ENCODE results near the gene TSPAN14. TPM values are rescaled to one million over a fixed set of nuclear protein-coding genes. Genes with fewer than 3 reads are reported as not detected.

Gene TSPAN14
- total RNA-seq, 1 donor from 2014 or later, result 75.4 TPM

DNA sequence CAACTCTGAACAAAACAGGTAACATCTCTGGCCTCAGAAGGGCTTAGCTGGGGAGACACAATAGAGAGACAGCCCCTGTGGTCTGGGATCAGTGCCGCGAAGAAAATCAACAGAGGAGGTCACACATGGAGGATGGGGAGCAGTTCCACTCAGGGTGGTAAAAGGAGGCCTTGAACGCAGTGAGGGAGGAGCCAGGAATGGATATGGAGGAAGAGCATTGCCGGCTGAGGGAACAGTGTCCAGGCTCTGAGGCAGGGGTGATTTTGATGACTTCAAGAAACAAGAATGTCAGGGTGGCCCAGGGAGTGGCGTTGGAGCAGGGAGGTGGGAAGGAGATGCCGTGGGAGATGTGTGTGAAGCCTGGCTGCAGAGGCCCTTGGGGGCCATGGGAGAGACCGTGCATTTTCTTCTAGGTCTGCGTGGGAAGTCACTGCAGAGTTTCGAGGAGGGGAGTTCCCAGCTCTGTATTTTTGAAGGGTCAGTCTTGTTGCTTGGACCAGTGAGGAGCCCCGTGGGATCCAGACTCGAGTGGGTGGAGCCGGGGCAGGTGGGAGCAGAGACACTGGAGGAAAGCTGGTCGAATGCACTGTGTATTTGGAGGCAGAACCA lies 47.9 kb downstream of the TSPAN14 start:
- H3K4me1 Mint-ChIP-seq (ENCODE audit: low read depth), result peaks cover 89% of the 10 kb centered on the region
- H3K27me3 Mint-ChIP-seq (ENCODE audit: insufficient read depth), result no peaks in the 10 kb centered on the region
- peaks cover 32% of the 10 kb centered on the region for H3K36me3 Mint-ChIP-seq (ENCODE audit: low read depth)
- peaks cover 1% of the 10 kb centered on the region for H3K9me3 Mint-ChIP-seq
- intact Hi-C loops (cut with micrococcal nuclease), result no loop called here
- no peak for DNase-seq (ENCODE audit: low spot score)
- H3K4me3 Mint-ChIP-seq, result no peak overlapping the region
- peak overlapping the region; percentile 32 for H3K27ac Mint-ChIP-seq

DNA sequence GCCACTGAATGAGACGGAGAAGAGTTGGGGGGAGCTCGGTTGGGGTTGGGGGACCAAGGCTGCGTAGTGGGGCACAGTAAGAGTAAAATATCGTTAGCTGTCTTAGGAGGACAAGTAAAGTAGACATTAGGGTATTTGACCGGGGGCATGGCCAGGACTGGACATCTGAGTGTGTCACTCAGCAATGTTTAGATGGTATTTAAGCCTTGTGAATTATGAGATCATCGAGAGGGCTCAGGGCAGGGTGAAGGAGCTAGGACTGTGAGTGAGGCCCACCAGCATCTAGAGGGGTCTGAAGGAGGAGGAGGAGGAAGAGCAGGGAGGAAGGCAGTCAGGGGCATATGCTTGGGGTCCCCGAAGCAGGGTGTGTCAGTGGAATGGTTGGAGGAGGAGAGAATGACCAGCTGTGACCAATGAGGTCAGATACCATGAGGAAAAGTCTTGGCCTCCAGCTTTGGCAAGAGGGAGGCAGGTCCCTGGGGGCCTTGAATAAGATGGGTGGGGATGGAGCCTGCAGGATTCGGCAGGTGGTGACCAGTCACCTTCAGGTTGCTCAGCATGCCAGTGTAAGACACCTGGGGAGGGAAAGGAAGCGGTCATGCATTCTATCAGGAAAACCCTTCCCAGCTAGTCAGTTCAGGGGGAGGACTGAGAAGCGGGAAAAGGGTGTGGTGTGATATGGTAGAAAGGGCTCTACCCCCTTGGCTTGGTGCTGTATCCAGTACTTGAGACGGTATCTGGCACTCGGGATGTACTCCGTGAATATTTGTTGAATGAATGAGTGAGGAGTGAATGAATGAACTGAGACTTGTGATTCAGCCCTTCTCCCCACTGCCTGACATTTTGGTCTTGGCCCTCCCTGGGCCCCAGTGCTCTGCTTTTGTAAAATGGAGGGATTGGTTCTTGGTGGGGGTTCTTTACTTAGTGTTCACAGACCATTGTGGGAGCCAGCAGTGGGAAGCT lies 48.8 kb downstream of the TSPAN14 start:
- intact Hi-C loops (cut with micrococcal nuclease), result no loop called here
- no peaks in the 10 kb centered on the region for H3K9me3 Mint-ChIP-seq
- DNase-seq (ENCODE audit: low spot score), result no peak
- H3K36me3 Mint-ChIP-seq (ENCODE audit: low read depth), result peaks cover 30% of the 10 kb centered on the region
- peak overlapping the region; percentile 86 for H3K27ac Mint-ChIP-seq
- H3K4me3 Mint-ChIP-seq, result peak overlapping the region; percentile 11
- H3K4me1 Mint-ChIP-seq (ENCODE audit: low read depth), result peaks cover 81% of the 10 kb centered on the region
- H3K27me3 Mint-ChIP-seq (ENCODE audit: insufficient read depth), result no peaks in the 10 kb centered on the region

DNA sequence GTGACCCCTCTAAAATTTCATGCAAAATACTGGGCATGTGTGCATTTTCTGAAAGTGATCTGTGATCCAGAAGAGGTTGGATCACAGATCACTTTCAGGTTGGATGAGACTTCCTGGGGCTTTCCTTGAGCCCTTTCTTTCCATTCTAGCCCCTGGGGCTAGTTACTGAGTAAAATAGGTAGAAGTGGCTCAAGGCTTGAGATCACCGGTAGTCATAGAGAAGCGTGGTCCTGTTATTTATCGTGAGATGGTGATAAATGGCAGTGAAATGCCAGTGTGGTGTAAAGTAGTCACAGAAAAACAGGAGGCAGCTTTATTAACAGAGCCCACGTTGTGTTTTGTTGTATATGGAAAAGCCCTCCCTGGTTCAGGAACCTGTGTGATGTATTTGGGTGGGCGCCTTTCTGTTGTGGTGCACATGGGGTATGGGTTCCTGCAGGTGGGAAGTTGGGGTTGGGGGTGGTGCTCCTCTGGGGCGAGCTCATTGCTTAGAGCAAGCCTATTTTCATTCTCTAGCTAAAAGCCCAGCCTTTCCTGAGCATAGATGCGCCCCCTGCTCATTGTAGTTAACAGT lies 49.6 kb downstream of the TSPAN14 start:
- no peaks in the 10 kb centered on the region for H3K27me3 Mint-ChIP-seq (ENCODE audit: insufficient read depth)
- H3K36me3 Mint-ChIP-seq (ENCODE audit: low read depth), result peaks cover 32% of the 10 kb centered on the region
- intact Hi-C loops (cut with micrococcal nuclease), result loop anchor here (2.0 kb wide), 1 partner anchor 51 kb away; no protein-coding TSS in a partner anchor
- H3K4me1 Mint-ChIP-seq (ENCODE audit: low read depth), result peaks cover 73% of the 10 kb centered on the region
- H3K27ac Mint-ChIP-seq, result peak overlapping the region; percentile 86
- H3K4me3 Mint-ChIP-seq, result no peak overlapping the region
- DNase-seq (ENCODE audit: low spot score), result no peak
- H3K9me3 Mint-ChIP-seq, result no peaks in the 10 kb centered on the region

GRCh38 chr10:80504158-80504811 lies 50.2 kb downstream of the TSPAN14 start:
- intact Hi-C loops (cut with micrococcal nuclease), result loop anchor here (2.0 kb wide), 1 partner anchor 51 kb away; no protein-coding TSS in a partner anchor
- Mint-ChIP-seq H3K27ac (peak overlapping the region; percentile 86), H3K9me3 (no peaks in the 10 kb centered on the region), H3K4me3 (no peak overlapping the region), H3K27me3 (ENCODE audit: insufficient read depth) (no peaks in the 10 kb centered on the region), H3K36me3 (ENCODE audit: low read depth) (peaks cover 36% of the 10 kb centered on the region), H3K4me1 (ENCODE audit: low read depth) (peaks cover 67% of the 10 kb centered on the region)
- no peak for DNase-seq (ENCODE audit: low spot score)

DNA sequence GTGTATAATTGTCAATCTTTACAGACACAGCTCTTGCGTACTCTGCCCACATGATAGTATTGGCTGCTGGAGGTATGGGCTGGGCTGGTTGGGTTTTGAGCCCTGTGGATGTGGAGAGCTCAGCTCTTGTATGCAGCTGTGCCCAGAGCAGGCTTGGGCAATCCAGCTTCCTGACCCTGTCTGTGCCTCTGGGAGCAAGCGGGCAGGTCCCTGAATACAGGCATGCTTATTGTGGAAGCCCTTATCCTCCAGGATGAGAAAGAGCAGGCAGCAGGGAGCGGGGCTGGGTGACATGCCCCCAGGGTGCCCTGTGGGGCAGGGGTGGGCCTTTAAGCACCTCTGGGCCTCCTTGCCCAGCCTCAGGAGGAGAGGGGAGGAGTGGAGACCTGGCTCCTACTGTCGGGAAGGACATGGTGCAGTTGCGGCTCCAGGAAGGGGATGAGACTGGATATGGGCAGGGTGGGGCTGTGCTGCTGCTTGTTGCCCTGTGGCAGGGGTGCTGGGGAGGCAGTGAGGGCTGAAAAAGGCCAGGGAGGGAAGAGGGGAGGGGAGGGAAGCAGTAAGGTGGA lies 50.9 kb downstream of the TSPAN14 start:
- H3K4me1 Mint-ChIP-seq (ENCODE audit: low read depth), result peaks cover 65% of the 10 kb centered on the region
- intact Hi-C loops (cut with micrococcal nuclease), result loop anchor here (1.0 to 2.0 kb wide), 5 partner anchors 33 to 122 kb away; no protein-coding TSS in a partner anchor
- H3K9me3 Mint-ChIP-seq, result no peaks in the 10 kb centered on the region
- no peak for DNase-seq (ENCODE audit: low spot score)
- H3K27me3 Mint-ChIP-seq (ENCODE audit: insufficient read depth), result no peaks in the 10 kb centered on the region
- H3K4me3 Mint-ChIP-seq, result no peak overlapping the region
- H3K36me3 Mint-ChIP-seq (ENCODE audit: low read depth), result peaks cover 35% of the 10 kb centered on the region
- peak overlapping the region; percentile 86 for H3K27ac Mint-ChIP-seq

- Mint-ChIP-seq H3K27me3 (ENCODE audit: insufficient read depth) (no peaks in the 10 kb centered on the region), H3K36me3 (ENCODE audit: low read depth) (peaks cover 40% of the 10 kb centered on the region)
- intact Hi-C loops (cut with micrococcal nuclease), result no loop called here
These were observed 52.1 kb downstream of the TSPAN14 start for GRCh38 chr10:80506189-80506575.

GRCh38 chr10:80506836-80507487 lies 52.9 kb downstream of the TSPAN14 start:
- no peaks in the 10 kb centered on the region for H3K27me3 Mint-ChIP-seq (ENCODE audit: insufficient read depth)
- no peak for DNase-seq (ENCODE audit: low spot score)
- peaks cover 67% of the 10 kb centered on the region for H3K4me1 Mint-ChIP-seq (ENCODE audit: low read depth)
- H3K9me3 Mint-ChIP-seq, result no peaks in the 10 kb centered on the region
- H3K36me3 Mint-ChIP-seq (ENCODE audit: low read depth), result peaks cover 42% of the 10 kb centered on the region
- intact Hi-C loops (cut with micrococcal nuclease), result no loop called here
- H3K27ac Mint-ChIP-seq, result peak overlapping the region; percentile 16
- no peak overlapping the region for H3K4me3 Mint-ChIP-seq

More at GRCh38 chr10:80506189-80506575, 52.1 kb downstream of the TSPAN14 start:
- H3K9me3 Mint-ChIP-seq, result no peaks in the 10 kb centered on the region
- no peak for DNase-seq (ENCODE audit: low spot score)
- H3K4me1 Mint-ChIP-seq (ENCODE audit: low read depth), result peaks cover 66% of the 10 kb centered on the region
- H3K4me3 Mint-ChIP-seq, result no peak overlapping the region
- H3K27ac Mint-ChIP-seq, result no peak overlapping the region

DNA sequence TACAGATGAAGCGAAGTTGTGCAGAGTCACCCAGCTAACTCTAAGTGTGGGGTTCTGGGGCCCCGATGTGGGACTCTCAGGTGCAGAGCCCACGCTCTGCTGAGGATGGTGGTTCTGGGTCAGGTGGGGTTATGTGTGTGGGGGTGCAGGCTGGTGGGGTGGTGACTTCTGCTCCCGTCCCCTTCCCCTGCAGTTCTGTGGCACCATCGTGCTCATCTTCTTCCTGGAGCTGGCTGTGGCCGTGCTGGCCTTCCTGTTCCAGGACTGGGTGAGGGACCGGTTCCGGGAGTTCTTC lies 54.9 kb downstream of the TSPAN14 start:
- Mint-ChIP-seq H3K36me3 (ENCODE audit: low read depth) (peaks cover 50% of the 10 kb centered on the region), H3K4me3 (no peak overlapping the region), H3K27ac (no peak overlapping the region), H3K4me1 (ENCODE audit: low read depth) (peaks cover 46% of the 10 kb centered on the region), H3K27me3 (ENCODE audit: insufficient read depth) (no peaks in the 10 kb centered on the region), H3K9me3 (no peaks in the 10 kb centered on the region)
- DNase-seq (ENCODE audit: low spot score), result no peak
- intact Hi-C loops (cut with micrococcal nuclease), result no loop called here

DNA sequence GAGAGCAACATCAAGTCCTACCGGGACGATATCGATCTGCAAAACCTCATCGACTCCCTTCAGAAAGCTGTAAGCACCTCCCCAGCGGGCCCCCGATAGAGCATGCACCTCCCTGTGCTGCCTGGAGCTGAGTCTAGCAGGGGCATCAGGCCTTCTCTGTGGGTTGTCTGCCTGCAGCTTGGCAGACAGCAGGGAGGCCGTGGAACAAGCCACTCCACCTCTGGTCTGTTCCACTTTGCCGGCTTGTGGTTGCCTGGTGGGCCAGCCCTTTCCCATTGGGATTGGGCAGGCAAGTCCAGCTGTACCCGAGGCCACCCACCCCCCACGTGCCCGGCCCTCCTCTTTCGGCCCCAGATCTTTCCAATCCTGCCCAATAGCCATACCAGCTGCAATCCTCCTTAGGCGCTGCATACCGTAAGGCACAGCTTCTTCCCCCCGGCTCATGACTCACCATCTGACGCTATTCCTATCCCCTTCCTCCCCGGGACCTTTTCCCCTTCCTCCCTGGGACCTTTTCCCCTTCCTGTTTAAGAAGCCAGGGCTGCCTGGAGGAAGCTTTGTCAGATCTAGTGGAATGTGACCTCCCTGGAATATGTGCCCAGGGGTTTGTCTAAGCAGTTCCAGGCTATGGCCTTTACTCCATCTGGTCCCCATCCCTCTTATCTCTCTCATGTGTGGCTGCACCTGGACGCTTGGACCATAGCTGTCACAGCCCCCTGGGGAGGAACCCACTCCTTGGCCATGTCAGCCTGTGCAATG lies 55.5 kb downstream of the TSPAN14 start:
- no peaks in the 10 kb centered on the region for H3K27me3 Mint-ChIP-seq (ENCODE audit: insufficient read depth)
- no peaks in the 10 kb centered on the region for H3K9me3 Mint-ChIP-seq
- DNase-seq (ENCODE audit: low spot score), result no peak
- H3K4me3 Mint-ChIP-seq, result no peak overlapping the region
- intact Hi-C loops (cut with micrococcal nuclease), result no loop called here
- H3K4me1 Mint-ChIP-seq (ENCODE audit: low read depth), result peaks cover 46% of the 10 kb centered on the region
- peaks cover 55% of the 10 kb centered on the region for H3K36me3 Mint-ChIP-seq (ENCODE audit: low read depth)
- no peak overlapping the region for H3K27ac Mint-ChIP-seq

DNA sequence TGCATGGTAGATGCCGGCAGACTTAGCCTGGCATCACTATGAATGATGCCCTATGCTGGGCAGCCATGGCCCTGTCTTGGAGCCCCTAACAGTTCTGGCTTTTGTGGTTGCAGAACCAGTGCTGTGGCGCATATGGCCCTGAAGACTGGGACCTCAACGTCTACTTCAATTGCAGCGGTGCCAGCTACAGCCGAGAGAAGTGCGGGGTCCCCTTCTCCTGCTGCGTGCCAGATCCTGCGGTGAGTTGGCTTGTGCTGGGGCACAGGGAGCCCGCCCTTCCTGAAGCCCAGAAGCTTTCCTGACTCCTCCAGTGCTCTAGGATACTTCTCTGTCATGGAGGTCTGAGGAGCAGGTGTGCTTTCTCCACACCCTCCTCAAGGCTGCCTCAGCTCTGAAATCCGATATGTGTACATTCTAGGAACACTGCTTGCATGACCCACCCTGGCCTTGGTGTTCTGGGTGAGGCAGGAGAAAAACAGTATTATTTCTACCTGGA lies 58.0 kb downstream of the TSPAN14 start:
- peaks cover 58% of the 10 kb centered on the region for H3K36me3 Mint-ChIP-seq (ENCODE audit: low read depth)
- no peaks in the 10 kb centered on the region for H3K27me3 Mint-ChIP-seq (ENCODE audit: insufficient read depth)
- no peak overlapping the region for H3K4me3 Mint-ChIP-seq
- peak overlapping the region; percentile 92 for H3K27ac Mint-ChIP-seq
- no peak for DNase-seq (ENCODE audit: low spot score)
- H3K9me3 Mint-ChIP-seq, result no peaks in the 10 kb centered on the region
- intact Hi-C loops (cut with micrococcal nuclease), result no loop called here
- peaks cover 41% of the 10 kb centered on the region for H3K4me1 Mint-ChIP-seq (ENCODE audit: low read depth)

- intact Hi-C loops (cut with micrococcal nuclease), result no loop called here
- Mint-ChIP-seq H3K27me3 (ENCODE audit: insufficient read depth) (no peaks in the 10 kb centered on the region), H3K9me3 (no peaks in the 10 kb centered on the region), H3K27ac (no peak overlapping the region), H3K36me3 (ENCODE audit: low read depth) (peaks cover 62% of the 10 kb centered on the region), H3K4me3 (no peak overlapping the region), H3K4me1 (ENCODE audit: low read depth) (peaks cover 44% of the 10 kb centered on the region)
- no peak for DNase-seq (ENCODE audit: low spot score)
These were observed 59.0 kb downstream of the TSPAN14 start for GRCh38 chr10:80513106-80513505.
